Nephron progenitor cell (in vitro differentiated cells): ENCODE measurements around the gene ELMO1.

Source experiments
- DNase-seq: peaks from one replicate; pipeline ENCODE4 v3.0.0; 2021
- H3K27ac Mint-ChIP-seq: 2 replicates; pipeline ENCODE4 v1.8.0; 2021; ENCODE audit warnings: mild to moderate bottlenecking, moderate library complexity, mixed read lengths
- H3K27me3 Mint-ChIP-seq: 2 replicates; pipeline ENCODE4 v1.8.0; 2021; ENCODE audit warnings: mild to moderate bottlenecking, low read depth, mixed read lengths; ENCODE audit not compliant: poor library complexity
- H3K36me3 Mint-ChIP-seq: 2 replicates; pipeline ENCODE4 v1.8.0; 2021; ENCODE audit warnings: low read depth, mixed read lengths
- H3K4me1 Mint-ChIP-seq: 2 replicates; pipeline ENCODE4 v1.8.0; 2021; ENCODE audit warnings: mixed read lengths
- H3K4me3 Mint-ChIP-seq: 2 replicates; pipeline ENCODE4 v1.8.0; 2021; ENCODE audit warnings: mild to moderate bottlenecking, moderate library complexity, mixed read lengths
- H3K9me3 Mint-ChIP-seq: 2 replicates; pipeline ENCODE4 v1.8.0; 2021; ENCODE audit warnings: mild to moderate bottlenecking, moderate library complexity, mixed read lengths
- TF ChIP-seq, protein P1 (sequence below): fragments of 200-600 bp; sonication (generic); IDR thresholded peaks from 2 replicates; pipeline ENCODE4 v1.5.0; 2021; ENCODE audit warnings: antibody characterized with exemption

Gene ELMO1

GRCh38 chr7:37117292-37117691 lies 331.4 kb downstream of the ELMO1 start:
- no peak for DNase-seq
- H3K9me3 Mint-ChIP-seq, result peaks cover 29% of the 10 kb centered on the region
- no peaks in the 10 kb centered on the region for H3K4me1 Mint-ChIP-seq
- no peak overlapping the region for H3K4me3 Mint-ChIP-seq
- TF ChIP-seq, protein P1, sequence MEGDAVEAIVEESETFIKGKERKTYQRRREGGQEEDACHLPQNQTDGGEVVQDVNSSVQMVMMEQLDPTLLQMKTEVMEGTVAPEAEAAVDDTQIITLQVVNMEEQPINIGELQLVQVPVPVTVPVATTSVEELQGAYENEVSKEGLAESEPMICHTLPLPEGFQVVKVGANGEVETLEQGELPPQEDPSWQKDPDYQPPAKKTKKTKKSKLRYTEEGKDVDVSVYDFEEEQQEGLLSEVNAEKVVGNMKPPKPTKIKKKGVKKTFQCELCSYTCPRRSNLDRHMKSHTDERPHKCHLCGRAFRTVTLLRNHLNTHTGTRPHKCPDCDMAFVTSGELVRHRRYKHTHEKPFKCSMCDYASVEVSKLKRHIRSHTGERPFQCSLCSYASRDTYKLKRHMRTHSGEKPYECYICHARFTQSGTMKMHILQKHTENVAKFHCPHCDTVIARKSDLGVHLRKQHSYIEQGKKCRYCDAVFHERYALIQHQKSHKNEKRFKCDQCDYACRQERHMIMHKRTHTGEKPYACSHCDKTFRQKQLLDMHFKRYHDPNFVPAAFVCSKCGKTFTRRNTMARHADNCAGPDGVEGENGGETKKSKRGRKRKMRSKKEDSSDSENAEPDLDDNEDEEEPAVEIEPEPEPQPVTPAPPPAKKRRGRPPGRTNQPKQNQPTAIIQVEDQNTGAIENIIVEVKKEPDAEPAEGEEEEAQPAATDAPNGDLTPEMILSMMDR, result no peak
- no peak overlapping the region for H3K27ac Mint-ChIP-seq
- no peaks in the 10 kb centered on the region for H3K27me3 Mint-ChIP-seq
- peaks cover 11% of the 10 kb centered on the region for H3K36me3 Mint-ChIP-seq

DNA sequence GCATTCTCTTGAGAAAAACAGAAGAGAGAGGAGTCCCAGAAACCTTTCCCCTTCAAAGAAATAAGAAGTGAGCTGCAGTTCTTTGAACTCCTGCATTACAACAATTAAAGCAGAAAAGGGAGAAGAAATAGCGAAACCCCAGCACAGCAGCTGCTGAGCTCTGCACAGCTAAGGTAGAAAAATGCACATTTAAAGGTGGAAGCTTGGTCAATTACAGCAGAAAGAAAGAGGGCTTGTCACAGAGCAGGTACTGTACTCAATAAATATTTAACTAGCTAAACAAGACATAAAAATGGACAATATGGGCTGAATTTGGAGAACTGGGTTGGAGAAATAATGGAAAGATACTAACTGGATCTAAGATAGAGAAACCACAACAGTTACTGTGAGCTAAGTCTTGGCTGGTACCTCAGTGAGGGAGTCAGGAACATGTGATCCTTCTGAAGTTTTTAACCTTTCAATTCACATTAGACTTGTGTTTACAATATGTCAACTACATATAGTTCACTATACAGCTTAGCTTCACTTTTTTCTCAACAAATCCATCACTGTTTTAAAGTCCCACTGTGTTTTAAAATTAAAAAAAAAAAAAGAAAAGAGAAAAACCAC lies 332.5 kb downstream of the ELMO1 start:
- H3K36me3 Mint-ChIP-seq, result peaks cover 6% of the 10 kb centered on the region
- no peak for DNase-seq
- TF ChIP-seq, protein P1, result no peak
- H3K9me3 Mint-ChIP-seq, result peaks cover 18% of the 10 kb centered on the region
- H3K4me1 Mint-ChIP-seq, result no peaks in the 10 kb centered on the region
- H3K4me3 Mint-ChIP-seq, result no peak overlapping the region
- H3K27me3 Mint-ChIP-seq, result no peaks in the 10 kb centered on the region
- no peak overlapping the region for H3K27ac Mint-ChIP-seq

- H3K4me1 Mint-ChIP-seq, result peaks cover 10% of the 10 kb centered on the region
- H3K36me3 Mint-ChIP-seq, result peaks cover 5% of the 10 kb centered on the region
- no peak for DNase-seq
- no peak overlapping the region for H3K4me3 Mint-ChIP-seq
- H3K9me3 Mint-ChIP-seq, result peaks cover 3% of the 10 kb centered on the region
- H3K27ac Mint-ChIP-seq, result no peak overlapping the region
- TF ChIP-seq, protein P1, result no peak
- H3K27me3 Mint-ChIP-seq, result no peaks in the 10 kb centered on the region
Measured at GRCh38 chr7:37113661-37114355, 334.9 kb downstream of the ELMO1 start.

GRCh38 chr7:37112876-37113275 lies 335.8 kb downstream of the ELMO1 start:
- no peaks in the 10 kb centered on the region for H3K27me3 Mint-ChIP-seq
- peaks cover 3% of the 10 kb centered on the region for H3K9me3 Mint-ChIP-seq
- H3K4me3 Mint-ChIP-seq, result no peak overlapping the region
- TF ChIP-seq, protein P1, result no peak
- no peak for DNase-seq
- H3K4me1 Mint-ChIP-seq, result peaks cover 19% of the 10 kb centered on the region
- no peak overlapping the region for H3K27ac Mint-ChIP-seq
- peaks cover 5% of the 10 kb centered on the region for H3K36me3 Mint-ChIP-seq

DNA sequence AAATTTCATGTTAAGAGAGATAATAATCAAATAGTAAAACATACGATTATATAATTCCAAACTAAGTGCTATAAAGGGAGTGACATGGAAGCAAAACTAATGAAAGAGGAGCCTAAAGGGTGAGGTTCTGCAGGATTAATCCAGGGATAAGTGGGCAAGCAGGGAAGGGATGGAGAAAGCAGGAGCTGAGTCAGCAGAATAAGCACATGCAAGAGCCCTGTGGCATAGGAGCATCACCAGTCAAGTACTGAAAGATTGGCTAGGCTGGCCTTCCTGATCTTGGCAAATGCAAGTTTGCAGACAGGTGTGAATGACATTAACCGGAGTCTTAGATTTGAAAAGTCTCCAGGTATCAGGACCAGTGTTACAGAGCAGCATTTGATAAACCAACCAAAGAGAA lies 336.4 kb downstream of the ELMO1 start:
- H3K27me3 Mint-ChIP-seq, result no peaks in the 10 kb centered on the region
- no peak overlapping the region for H3K27ac Mint-ChIP-seq
- peaks cover 5% of the 10 kb centered on the region for H3K36me3 Mint-ChIP-seq
- TF ChIP-seq, protein P1, result no peak
- peaks cover 3% of the 10 kb centered on the region for H3K9me3 Mint-ChIP-seq
- no peak for DNase-seq
- no peak overlapping the region for H3K4me3 Mint-ChIP-seq
- H3K4me1 Mint-ChIP-seq, result peaks cover 19% of the 10 kb centered on the region

DNA sequence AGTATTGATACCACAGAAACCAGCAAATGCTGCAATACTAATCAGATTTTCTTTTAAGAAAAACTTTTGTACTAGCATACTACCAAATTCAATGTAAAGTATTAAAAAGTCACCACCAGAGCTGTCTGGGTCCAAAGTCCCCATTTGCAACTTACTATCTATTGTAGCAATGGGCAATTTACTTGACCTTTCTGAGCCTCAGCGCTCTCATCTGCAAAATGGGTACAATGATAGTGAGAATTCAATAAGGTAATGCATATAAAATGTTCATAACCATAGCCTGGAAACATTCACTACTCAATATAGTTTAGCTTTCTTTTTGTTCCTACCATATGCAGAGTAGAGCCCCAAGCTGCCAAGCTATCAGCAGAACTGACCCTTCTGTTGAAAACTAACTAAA lies 337.2 kb downstream of the ELMO1 start:
- H3K27me3 Mint-ChIP-seq, result no peaks in the 10 kb centered on the region
- peaks cover 5% of the 10 kb centered on the region for H3K36me3 Mint-ChIP-seq
- H3K4me1 Mint-ChIP-seq, result peaks cover 19% of the 10 kb centered on the region
- peaks cover 3% of the 10 kb centered on the region for H3K9me3 Mint-ChIP-seq
- H3K4me3 Mint-ChIP-seq, result no peak overlapping the region
- TF ChIP-seq, protein P1, result no peak
- DNase-seq, result no peak
- no peak overlapping the region for H3K27ac Mint-ChIP-seq
